Neural cell (in vitro differentiated cells): Measurements from ENCODE around the gene A2ML1.

Experiments used
- CTCF ChIP-seq: fragments of 450-650 bp; IDR thresholded peaks from 2 replicates; pipeline ENCODE4 v1.5.1; 2014; ENCODE audit warnings: antibody characterized with exemption, mild to moderate bottlenecking, moderate library complexity; ENCODE audit not compliant: poor library complexity, severe bottlenecking
- EZH2 ChIP-seq: fragments of 200-600, 300-800 bp; shearing (Covaris generic), sonication (generic); IDR thresholded peaks from 2 replicates; pipeline ENCODE4 v1.6.1; 2014; ENCODE audit warnings: antibody characterized with exemption, low read length, borderline replicate concordance, mild to moderate bottlenecking; ENCODE audit not compliant: insufficient read depth, poor library complexity, severe bottlenecking
- MXI1 ChIP-seq: fragments of 450-650 bp; conservative IDR thresholded peaks from 2 replicates; pipeline ENCODE4 v1.6.1; 2014; ENCODE audit warnings: antibody characterized with exemption, mild to moderate bottlenecking; ENCODE audit not compliant: poor library complexity, severe bottlenecking
- POLR2AphosphoS5 ChIP-seq: IDR thresholded peaks from 2 replicates; pipeline ENCODE4 v1.6.1; 2012
- TAF1 ChIP-seq: IDR thresholded peaks from 2 replicates; pipeline ENCODE4 v1.6.1; 2012; ENCODE audit warnings: low read depth
- TF ChIP-seq, protein P1 (sequence below): IDR thresholded peaks from 2 replicates; pipeline ENCODE4 v1.6.1; 2012; ENCODE audit warnings: borderline replicate concordance

DNA sequence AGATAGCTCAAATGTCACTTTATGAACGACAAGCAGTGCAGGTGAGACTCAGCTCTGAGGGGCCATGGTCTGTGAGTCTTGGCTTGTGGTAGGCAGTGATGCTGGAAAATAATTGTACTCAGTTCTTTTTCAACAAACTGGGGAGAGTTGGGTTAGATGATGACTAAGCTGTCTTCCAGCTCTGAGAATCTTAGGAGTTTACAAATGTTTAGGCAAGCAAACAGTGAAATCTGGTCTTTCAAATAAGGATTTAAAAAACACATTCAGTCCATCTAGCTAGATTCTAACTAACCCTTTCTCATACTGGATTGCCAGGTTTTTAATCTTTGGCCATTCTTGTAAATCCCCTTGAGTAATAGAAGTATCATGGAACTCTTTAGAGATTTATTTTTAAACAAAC, 95.3 kb downstream of the A2ML1 start:
- TF ChIP-seq EZH2: no peak
- no peak for TF ChIP-seq CTCF
- no peak for TF ChIP-seq POLR2AphosphoS5
- no peak for TF ChIP-seq MXI1
- TF ChIP-seq, protein P1, sequence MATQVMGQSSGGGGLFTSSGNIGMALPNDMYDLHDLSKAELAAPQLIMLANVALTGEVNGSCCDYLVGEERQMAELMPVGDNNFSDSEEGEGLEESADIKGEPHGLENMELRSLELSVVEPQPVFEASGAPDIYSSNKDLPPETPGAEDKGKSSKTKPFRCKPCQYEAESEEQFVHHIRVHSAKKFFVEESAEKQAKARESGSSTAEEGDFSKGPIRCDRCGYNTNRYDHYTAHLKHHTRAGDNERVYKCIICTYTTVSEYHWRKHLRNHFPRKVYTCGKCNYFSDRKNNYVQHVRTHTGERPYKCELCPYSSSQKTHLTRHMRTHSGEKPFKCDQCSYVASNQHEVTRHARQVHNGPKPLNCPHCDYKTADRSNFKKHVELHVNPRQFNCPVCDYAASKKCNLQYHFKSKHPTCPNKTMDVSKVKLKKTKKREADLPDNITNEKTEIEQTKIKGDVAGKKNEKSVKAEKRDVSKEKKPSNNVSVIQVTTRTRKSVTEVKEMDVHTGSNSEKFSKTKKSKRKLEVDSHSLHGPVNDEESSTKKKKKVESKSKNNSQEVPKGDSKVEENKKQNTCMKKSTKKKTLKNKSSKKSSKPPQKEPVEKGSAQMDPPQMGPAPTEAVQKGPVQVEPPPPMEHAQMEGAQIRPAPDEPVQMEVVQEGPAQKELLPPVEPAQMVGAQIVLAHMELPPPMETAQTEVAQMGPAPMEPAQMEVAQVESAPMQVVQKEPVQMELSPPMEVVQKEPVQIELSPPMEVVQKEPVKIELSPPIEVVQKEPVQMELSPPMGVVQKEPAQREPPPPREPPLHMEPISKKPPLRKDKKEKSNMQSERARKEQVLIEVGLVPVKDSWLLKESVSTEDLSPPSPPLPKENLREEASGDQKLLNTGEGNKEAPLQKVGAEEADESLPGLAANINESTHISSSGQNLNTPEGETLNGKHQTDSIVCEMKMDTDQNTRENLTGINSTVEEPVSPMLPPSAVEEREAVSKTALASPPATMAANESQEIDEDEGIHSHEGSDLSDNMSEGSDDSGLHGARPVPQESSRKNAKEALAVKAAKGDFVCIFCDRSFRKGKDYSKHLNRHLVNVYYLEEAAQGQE: no peak
- TF ChIP-seq TAF1: no peak
